Activated gamma-delta T cell treated with anti-CD3 and anti-CD28 coated beads, Interleukin-2, amount 50 U/mL, for 16 hours (primary cell): ENCODE results near the gene HIVEP2.

Source experiments
- DNase-seq: peaks from one replicate; pipeline ENCODE4 v3.0.0-alpha.2; 2020; ENCODE audit warnings: low read depth

Gene HIVEP2

GRCh38 chr6:142819603-142820337 is 125.2 kb downstream of the HIVEP2 start:
- peak; percentile 13 for DNase-seq

GRCh38 chr6:142816486-142816885 is 128.5 kb downstream of the HIVEP2 start:
- no peak for DNase-seq

- no peak for DNase-seq
These were observed 128.9 kb downstream of the HIVEP2 start for GRCh38 chr6:142816031-142816430.

- no peak for DNase-seq
These were observed 133.1 kb downstream of the HIVEP2 start for GRCh38 chr6:142811923-142812322.

GRCh38 chr6:142810952-142811514 is 133.9 kb downstream of the HIVEP2 start:
- no peak for DNase-seq

GRCh38 chr6:142809947-142810346 is 135.0 kb downstream of the HIVEP2 start:
- DNase-seq = no peak

GRCh38 chr6:142808405-142809061 is 136.4 kb downstream of the HIVEP2 start:
- DNase-seq = no peak

GRCh38 chr6:142805042-142805441 is 139.9 kb downstream of the HIVEP2 start:
- no peak for DNase-seq

- no peak for DNase-seq
These were observed 140.5 kb downstream of the HIVEP2 start for GRCh38 chr6:142804490-142804889.

- no peak for DNase-seq
These were observed 141.4 kb downstream of the HIVEP2 start for GRCh38 chr6:142803495-142804058.

GRCh38 chr6:142803032-142803431 is 141.9 kb downstream of the HIVEP2 start:
- DNase-seq = no peak

- no peak for DNase-seq
These were observed 142.9 kb downstream of the HIVEP2 start for GRCh38 chr6:142802124-142802523.

- no peak for DNase-seq
These were observed 144.7 kb downstream of the HIVEP2 start for GRCh38 chr6:142800240-142800639.

- no peak for DNase-seq
These were observed 145.3 kb downstream of the HIVEP2 start for GRCh38 chr6:142799639-142800038.

GRCh38 chr6:142797159-142797558 is 147.8 kb downstream of the HIVEP2 start:
- no peak for DNase-seq

GRCh38 chr6:142796571-142796970 is 148.4 kb downstream of the HIVEP2 start:
- no peak for DNase-seq

GRCh38 chr6:142796024-142796423 is 149.0 kb downstream of the HIVEP2 start:
- no peak for DNase-seq

- DNase-seq = no peak
These were observed 150.6 kb downstream of the HIVEP2 start for GRCh38 chr6:142794424-142794823.

GRCh38 chr6:142790257-142790656 is 154.7 kb downstream of the HIVEP2 start:
- DNase-seq = no peak

- no peak for DNase-seq
These were observed 157.6 kb downstream of the HIVEP2 start for GRCh38 chr6:142787422-142787821.

GRCh38 chr6:142786476-142786875 is 158.5 kb downstream of the HIVEP2 start:
- DNase-seq = no peak

GRCh38 chr6:142784344-142784743 is 160.6 kb downstream of the HIVEP2 start:
- no peak for DNase-seq

GRCh38 chr6:142783499-142783898 is 161.5 kb downstream of the HIVEP2 start:
- DNase-seq = no peak
